Fibroblast of the conjunctiva (primary cell): Measurements from ENCODE around the gene CX3CR1.
"Not testable (repeated sequence)": the region's sequence is repeated elsewhere in the genome, so short reads cannot be mapped to it uniquely, and the experiment has no call there.

Experiments used
- DNase-seq: peaks from one replicate; pipeline ENCODE4 v3.0.0-alpha.2; 2010; ENCODE audit warnings: low read depth

The CX3CR1 gene

GRCh38 chr3:39279745-39280517, at the start of gene CX3CR1:
CX3CR1 (minus strand) TSS chr3:39280036; CDS start chr3:39266509, 13,527 bp downstream.
- DNase-seq = no peak

- no peak for DNase-seq
Measured at GRCh38 chr3:39329493-39329892, 49.7 kb upstream of the CX3CR1 start, which contains the start of gene CCR8. CCR8 (plus strand) TSS chr3:39329709; CDS start chr3:39332332, 2,623 bp downstream.

- no peak for DNase-seq
Measured at GRCh38 chr3:39327746-39328349, 48.0 kb upstream of the CX3CR1 start.

- no peak for DNase-seq
Measured at GRCh38 chr3:39327053-39327745, 47.4 kb upstream of the CX3CR1 start.

GRCh38 chr3:39325236-39325635, 45.4 kb upstream of the CX3CR1 start:
- DNase-seq = no peak

- DNase-seq = no peak
Measured at GRCh38 chr3:39323494-39323893, 43.7 kb upstream of the CX3CR1 start.

GRCh38 chr3:39322936-39323335, 43.1 kb upstream of the CX3CR1 start:
- DNase-seq = no peak

GRCh38 chr3:39322209-39322715, 42.4 kb upstream of the CX3CR1 start:
- not testable (repeated sequence) for DNase-seq

GRCh38 chr3:39321574-39321983, 41.7 kb upstream of the CX3CR1 start:
- not testable (repeated sequence) for DNase-seq

GRCh38 chr3:39319249-39319648, 39.4 kb upstream of the CX3CR1 start:
- no peak for DNase-seq

- DNase-seq = no peak
Measured at GRCh38 chr3:39318301-39318700, 38.5 kb upstream of the CX3CR1 start.

- no peak for DNase-seq
Measured at GRCh38 chr3:39317571-39318169, 37.8 kb upstream of the CX3CR1 start.

- DNase-seq = no peak
Measured at GRCh38 chr3:39315420-39315819, 35.6 kb upstream of the CX3CR1 start.

GRCh38 chr3:39313289-39313688, 33.5 kb upstream of the CX3CR1 start:
- DNase-seq = no peak

- DNase-seq = no peak
Measured at GRCh38 chr3:39302178-39302577, 22.3 kb upstream of the CX3CR1 start.

- no peak for DNase-seq
Measured at GRCh38 chr3:39299279-39299678, 19.4 kb upstream of the CX3CR1 start.

GRCh38 chr3:39296197-39297077, 16.6 kb upstream of the CX3CR1 start:
- no peak for DNase-seq

- DNase-seq = no peak
Measured at GRCh38 chr3:39295184-39295775, 15.4 kb upstream of the CX3CR1 start.

- no peak for DNase-seq
Measured at GRCh38 chr3:39294446-39295183, 14.8 kb upstream of the CX3CR1 start.

- no peak for DNase-seq
Measured at GRCh38 chr3:39292961-39293360, 13.1 kb upstream of the CX3CR1 start.
